ENCODE results near the gene GALNT2. TPM values are rescaled to one million over a fixed set of nuclear protein-coding genes. Genes with fewer than 3 reads are reported as not detected.

GALNT2 gene
- polyA plus RNA-seq, 6 donors from 2014 or later, result 15.1 to 22.4 (median 17.5) TPM

GRCh38 chr1:230105245-230105753 is 38.3 kb downstream of the GALNT2 start:
- H3K36me3 Mint-ChIP-seq, result no peaks in the 10 kb centered on the region
- peaks cover 0 to 1% (median 0%) of the 10 kb centered on the region in 7 donors for H3K9me3 Mint-ChIP-seq
- peak overlapping the region in 2 of 6 donors; percentile 52 to 73 for H3K27ac Mint-ChIP-seq
- DNase-seq (no peak), ATAC-seq (ENCODE audit: low read depth in 2 of 2) (no peak)
- peak overlapping the region in 2 of 8 donors; percentile 19 to 44 for H3K4me3 Mint-ChIP-seq
- H3K27me3 Mint-ChIP-seq, result no peaks in the 10 kb centered on the region
- peaks cover 57 to 88% (median 76%) of the 10 kb centered on the region in 3 donors for H3K4me1 Mint-ChIP-seq

- H3K4me3 Mint-ChIP-seq, result peak overlapping the region in 2 of 8 donors; percentile 10 to 19
- DNase-seq, result no peak
Measured at GRCh38 chr1:230105754-230106625, 39.0 kb downstream of the GALNT2 start.

GRCh38 chr1:230107941-230108340 is 40.9 kb downstream of the GALNT2 start:
- DNase-seq (no peak), ATAC-seq (ENCODE audit: low read depth in 2 of 2) (no peak)
- Mint-ChIP-seq H3K27ac (no peak overlapping the region), H3K4me1 (peaks cover 63 to 93% (median 93%) of the 10 kb centered on the region in 3 donors), H3K4me3 (no peak overlapping the region), H3K9me3 (peaks cover 0 to 1% (median 0%) of the 10 kb centered on the region in 7 donors), H3K27me3 (no peaks in the 10 kb centered on the region), H3K36me3 (no peaks in the 10 kb centered on the region)

More at GRCh38 chr1:230105754-230106625, 39.0 kb downstream of the GALNT2 start:
- Mint-ChIP-seq H3K27ac (peak overlapping the region in 3 of 6 donors; percentile 16 to 69 (median 69)), H3K9me3 (peaks cover 0 to 1% (median 0%) of the 10 kb centered on the region in 7 donors), H3K36me3 (no peaks in the 10 kb centered on the region), H3K4me1 (peaks cover 62 to 90% (median 81%) of the 10 kb centered on the region in 3 donors), H3K27me3 (no peaks in the 10 kb centered on the region)
- ATAC-seq (ENCODE audit: low read depth in 2 of 2), result no peak

GRCh38 chr1:230108580-230108979 is 41.5 kb downstream of the GALNT2 start:
- peaks cover 63 to 93% (median 92%) of the 10 kb centered on the region in 3 donors for H3K4me1 Mint-ChIP-seq
- no peak for DNase-seq
- ATAC-seq (ENCODE audit: low read depth in 2 of 2), result no peak
- H3K4me3 Mint-ChIP-seq, result peak overlapping the region in 1 of 8 donors; percentile 16
- H3K36me3 Mint-ChIP-seq, result no peaks in the 10 kb centered on the region
- H3K9me3 Mint-ChIP-seq, result peaks cover 0 to 1% (median 0%) of the 10 kb centered on the region in 7 donors
- no peaks in the 10 kb centered on the region for H3K27me3 Mint-ChIP-seq
- peak overlapping the region in 2 of 6 donors; percentile 15 to 57 for H3K27ac Mint-ChIP-seq

DNA sequence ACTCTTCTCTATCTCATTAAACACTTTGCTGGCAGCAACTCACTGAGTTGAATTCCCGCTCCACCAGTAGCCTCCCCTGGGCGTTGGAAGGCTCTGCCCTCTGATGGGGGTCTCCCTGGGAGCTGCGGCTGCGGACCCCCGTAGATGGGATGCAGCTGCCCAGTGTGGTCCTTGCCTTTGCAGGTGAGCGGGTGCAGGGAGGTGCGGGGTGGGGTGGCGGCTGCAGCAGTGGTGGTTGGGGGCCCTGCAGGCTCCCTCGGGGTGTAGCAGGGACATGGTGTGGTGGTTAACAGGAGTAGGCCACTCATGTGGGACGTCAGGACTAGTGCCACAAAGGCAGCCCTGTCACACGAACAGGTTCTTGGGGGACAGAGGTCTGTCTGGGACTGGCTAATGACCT is 42.0 kb downstream of the GALNT2 start:
- Mint-ChIP-seq H3K4me3 (peak overlapping the region in 3 of 8 donors; percentile 8 to 82 (median 53)), H3K9me3 (peaks cover 0 to 1% (median 0%) of the 10 kb centered on the region in 7 donors)

GRCh38 chr1:230109895-230110667 is 43.0 kb downstream of the GALNT2 start:
- H3K27ac Mint-ChIP-seq, result peak overlapping the region in 5 of 6 donors; percentile 26 to 87 (median 74)
- H3K4me3 Mint-ChIP-seq, result peak overlapping the region in 4 of 8 donors; percentile 26 to 82 (median 56)
- peaks cover 56 to 84% (median 82%) of the 10 kb centered on the region in 3 donors for H3K4me1 Mint-ChIP-seq
- H3K36me3 Mint-ChIP-seq, result peaks cover 7 to 8% of the 10 kb centered on the region in 2 donors
- DNase-seq (peak; percentile 44), ATAC-seq (ENCODE audit: low read depth in 2 of 2) (peak; percentile 73 to 87)
- peaks cover 0 to 1% (median 0%) of the 10 kb centered on the region in 7 donors for H3K9me3 Mint-ChIP-seq
- H3K27me3 Mint-ChIP-seq, result no peaks in the 10 kb centered on the region

More for the DNA sequence above, 42.0 kb downstream of the GALNT2 start:
- peaks cover under 1% of the 10 kb centered on the region in 2 donors for H3K36me3 Mint-ChIP-seq
- ATAC-seq (ENCODE audit: low read depth in 2 of 2), result no peak
- H3K27ac Mint-ChIP-seq, result peak overlapping the region in 5 of 6 donors; percentile 26 to 92 (median 74)
- no peaks in the 10 kb centered on the region for H3K27me3 Mint-ChIP-seq
- peaks cover 58 to 90% (median 88%) of the 10 kb centered on the region in 3 donors for H3K4me1 Mint-ChIP-seq
- no peak for DNase-seq

DNA sequence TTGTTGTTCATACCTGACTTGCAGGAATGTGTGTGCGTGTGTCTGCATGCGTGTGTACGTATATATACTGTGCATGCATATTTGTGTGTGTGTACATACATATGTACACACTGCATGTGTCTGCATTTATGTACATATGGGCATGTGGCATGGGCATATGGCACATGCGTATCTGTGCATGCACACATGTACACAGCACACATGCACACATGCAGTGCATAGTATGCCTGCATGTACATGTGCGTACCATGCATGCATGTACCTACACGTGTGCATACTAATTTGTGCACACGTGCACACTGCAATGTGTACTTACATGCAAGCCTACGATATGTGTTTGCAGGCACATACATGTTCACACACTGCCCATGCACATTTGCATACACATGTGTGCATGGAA is 43.9 kb downstream of the GALNT2 start:
- Mint-ChIP-seq H3K36me3 (peaks cover 8 to 13% of the 10 kb centered on the region in 2 donors), H3K4me3 (no peak overlapping the region), H3K27me3 (no peaks in the 10 kb centered on the region), H3K27ac (no peak overlapping the region), H3K9me3 (peaks cover 0 to 1% (median 0%) of the 10 kb centered on the region in 7 donors), H3K4me1 (peaks cover 52 to 80% (median 77%) of the 10 kb centered on the region in 3 donors)
- ATAC-seq (ENCODE audit: low read depth in 2 of 2), result no peak
- DNase-seq, result no peak

DNA sequence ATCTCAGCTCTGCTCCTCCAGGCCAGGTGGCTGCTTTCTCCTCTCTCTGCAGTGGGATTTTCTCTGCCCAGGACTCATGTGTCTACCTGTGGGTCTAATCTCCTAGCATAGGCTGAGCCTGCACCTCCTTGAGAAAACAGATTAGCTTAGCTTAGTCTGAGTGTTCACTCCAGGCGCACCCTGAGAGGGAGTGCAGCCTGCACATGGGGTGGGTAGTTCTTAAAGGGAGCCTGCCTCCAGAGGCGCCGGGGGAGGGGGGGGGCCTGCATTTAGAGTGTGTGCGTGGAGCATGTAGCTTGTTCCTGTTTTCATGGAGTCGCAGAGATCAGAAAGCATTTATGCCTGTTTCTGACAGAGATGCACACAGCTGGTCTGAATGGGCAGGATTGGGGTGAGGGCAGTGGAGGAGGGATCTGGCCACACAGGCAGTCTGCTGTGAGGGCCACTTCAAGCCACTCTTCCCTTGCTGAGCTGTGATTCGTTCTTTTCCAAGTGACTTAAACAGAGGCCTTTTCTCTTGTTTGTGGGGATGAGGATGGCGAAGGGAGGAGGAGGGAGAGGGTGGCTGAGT is 45.2 kb downstream of the GALNT2 start:
- H3K27ac Mint-ChIP-seq, result peak overlapping the region; percentile 8 to 98 (median 86)
- H3K27me3 Mint-ChIP-seq, result no peaks in the 10 kb centered on the region
- ATAC-seq (ENCODE audit: low read depth in 2 of 2), result peak; percentile 64 to 73
- DNase-seq, result peak; percentile 33
- peak overlapping the region in 7 of 8 donors; percentile 2 to 77 (median 47) for H3K4me3 Mint-ChIP-seq
- H3K36me3 Mint-ChIP-seq, result peaks cover 8 to 15% of the 10 kb centered on the region in 2 donors
- H3K4me1 Mint-ChIP-seq, result peaks cover 50 to 75% (median 75%) of the 10 kb centered on the region in 3 donors
- peaks cover 0 to 1% (median 0%) of the 10 kb centered on the region in 7 donors for H3K9me3 Mint-ChIP-seq

DNA sequence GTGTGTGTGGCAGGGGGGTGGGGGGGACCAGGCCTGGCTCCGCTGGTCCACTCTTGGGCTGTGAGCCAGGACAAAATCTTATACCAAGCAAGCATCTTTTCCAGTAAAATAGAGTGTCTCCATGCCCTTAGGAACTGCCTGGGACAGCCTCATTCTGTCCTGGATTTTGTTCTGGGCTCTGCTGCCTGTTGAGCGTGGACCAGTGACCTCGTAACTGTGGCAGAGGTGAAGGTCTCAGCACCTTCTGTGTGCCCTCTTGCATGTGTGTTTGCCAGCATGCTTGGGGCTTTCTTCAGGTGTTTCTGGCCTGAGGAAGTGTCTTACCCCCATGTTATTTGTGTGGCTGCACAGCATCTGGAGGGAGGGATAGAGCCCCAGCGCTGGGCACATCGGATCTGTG is 45.7 kb downstream of the GALNT2 start:
- no peaks in the 10 kb centered on the region for H3K27me3 Mint-ChIP-seq
- H3K4me1 Mint-ChIP-seq, result peaks cover 55 to 76% (median 75%) of the 10 kb centered on the region in 3 donors
- no peak for ATAC-seq (ENCODE audit: low read depth in 2 of 2)
- H3K27ac Mint-ChIP-seq, result peak overlapping the region in 5 of 6 donors; percentile 64 to 90 (median 80)
- DNase-seq, result no peak
- peak overlapping the region in 3 of 8 donors; percentile 37 to 77 (median 47) for H3K4me3 Mint-ChIP-seq
- peaks cover 0 to 1% (median 0%) of the 10 kb centered on the region in 7 donors for H3K9me3 Mint-ChIP-seq
- peaks cover 8 to 15% of the 10 kb centered on the region in 2 donors for H3K36me3 Mint-ChIP-seq

GRCh38 chr1:230113235-230113592 is 46.2 kb downstream of the GALNT2 start:
- Mint-ChIP-seq H3K4me1 (peaks cover 60 to 77% (median 75%) of the 10 kb centered on the region in 3 donors), H3K36me3 (peaks cover 8 to 15% of the 10 kb centered on the region in 2 donors), H3K27ac (peak overlapping the region; percentile 19 to 90 (median 70)), H3K4me3 (no peak overlapping the region), H3K9me3 (peaks cover 0 to 1% (median 0%) of the 10 kb centered on the region in 7 donors), H3K27me3 (no peaks in the 10 kb centered on the region)
- ATAC-seq (ENCODE audit: low read depth in 2 of 2) (no peak), DNase-seq (no peak)

GRCh38 chr1:230113593-230114236 is 46.7 kb downstream of the GALNT2 start:
- Mint-ChIP-seq H3K36me3 (peaks cover 8 to 15% of the 10 kb centered on the region in 2 donors), H3K27me3 (no peaks in the 10 kb centered on the region), H3K27ac (peak overlapping the region in 2 of 6 donors; percentile 19 to 89), H3K9me3 (peaks cover 0 to 1% (median 0%) of the 10 kb centered on the region in 7 donors), H3K4me3 (peak overlapping the region in 1 of 8 donors; percentile 17), H3K4me1 (peaks cover 62 to 77% (median 75%) of the 10 kb centered on the region in 3 donors)
- ATAC-seq (ENCODE audit: low read depth in 2 of 2) (no peak), DNase-seq (no peak)

DNA sequence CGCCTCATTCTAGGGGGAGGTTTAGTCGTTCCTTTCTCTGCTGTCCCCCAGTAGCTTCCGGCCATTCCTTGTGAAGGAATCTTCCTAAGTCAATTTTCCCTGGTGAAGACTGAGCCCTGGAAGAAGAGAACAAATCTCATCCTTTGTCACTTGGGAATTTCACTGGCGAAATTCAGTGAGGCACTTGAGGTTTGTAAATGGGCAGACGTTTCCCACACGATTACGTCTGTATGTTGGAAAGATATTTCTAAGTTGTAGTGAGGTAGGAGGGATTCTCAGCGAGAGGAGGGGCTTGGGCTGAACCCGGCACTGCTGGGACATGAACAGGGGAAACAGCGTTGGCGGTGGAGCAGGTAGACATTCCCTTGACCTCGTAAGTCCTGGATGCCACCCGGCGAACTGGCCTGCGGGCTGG is 47.2 kb downstream of the GALNT2 start:
- Mint-ChIP-seq H3K9me3 (peaks cover 0 to under 1% (median 0%) of the 10 kb centered on the region in 7 donors), H3K27ac (peak overlapping the region in 1 of 6 donors; percentile 31), H3K4me3 (peak overlapping the region in 1 of 8 donors; percentile 17), H3K4me1 (peaks cover 62 to 78% (median 75%) of the 10 kb centered on the region in 3 donors), H3K27me3 (no peaks in the 10 kb centered on the region), H3K36me3 (peaks cover 8 to 15% of the 10 kb centered on the region in 2 donors)
- ATAC-seq (ENCODE audit: low read depth in 2 of 2) (no peak), DNase-seq (no peak)

Data from naive B cell (primary cell).